Peyer's patch (tissue), 4 donors: ENCODE measurements around the gene HOXA11. TPM values are rescaled to one million over a fixed set of nuclear protein-coding genes. Genes with fewer than 3 reads are reported as not detected.

Experiments
- DNase-seq, 3 donors: peaks; one replicate each; pipeline ENCODE4 v3.0.0-alpha.2; 2017 to 2019
- H3K27ac ChIP-seq, 4 donors: fragments of 200-600 bp; sonication (generic); one replicate each; pipeline ENCODE4 v1.5.1; 2016 to 2019
- H3K27me3 ChIP-seq, 2 donors: fragments of 200-600 bp; sonication (generic); one replicate each; pipeline ENCODE4 v1.5.1; 2019
- H3K36me3 ChIP-seq, 3 donors: fragments of 200-600 bp; sonication (generic); one replicate each; pipeline ENCODE4 v1.5.1; 2016 to 2019
- H3K4me1 ChIP-seq, 4 donors: fragments of 200-600 bp; sonication (generic); one replicate each; pipeline ENCODE4 v1.5.1; 2016 to 2019
- H3K4me3 ChIP-seq, 4 donors: fragments of 200-600 bp; sonication (generic); 1 replicate in 3 of 4; 2 replicates in 1 of 4; pipeline ENCODE4 v1.5.1; 2016 to 2019; ENCODE audit warnings: mild to moderate bottlenecking in 1 of 4
- H3K9me3 ChIP-seq, 4 donors: fragments of 200-600 bp; sonication (generic); one replicate each; pipeline ENCODE4 v1.5.1; 2016 to 2019; ENCODE audit warnings: mild to moderate bottlenecking in 1 of 4
- CTCF ChIP-seq, 6 experiments: fragments of 450-650 bp in 4 of 6; fragments of 200-600 bp in 2 of 6; sonication (generic) in 1 of 6; IDR thresholded peaks; one replicate each; pipeline ENCODE4 v1.5.1; 2017 to 2019; ENCODE audit warnings: antibody characterized with exemption in 6 of 6, mild to moderate bottlenecking in 3 of 6, moderate library complexity in 1 of 6
- POLR2A ChIP-seq, 2 donors: fragments of 450-650 bp; IDR thresholded peaks; one replicate each; pipeline ENCODE4 v1.5.1; 2017; ENCODE audit warnings: antibody characterized with exemption in 2 of 2, mild to moderate bottlenecking in 2 of 2, moderate library complexity in 2 of 2
- total RNA-seq, 4 donors: library from RNA; depleted of rRNA; stranded (reverse); fragments of >200 nt; gene quantifications; one replicate each; pipeline ENCODE4 v1.1.0, GENCODE V29; 2016

Gene HOXA11
- total RNA-seq, 4 donors from 2014 or later = not detected

GRCh38 chr7:27143023-27143949 is 41.7 kb downstream of the HOXA11 start, which contains the start of gene HOXA5:
Gene HOXA5, minus strand, starts transcription at chr7:27143681. Its CDS starts 74 bp downstream, at chr7:27143607.
- Histone ChIP-seq H3K27me3 (no peaks in the 10 kb centered on the region), H3K9me3 (no peaks in the 10 kb centered on the region), H3K4me3 (peak within 1 kb of the TSS; percentile 40 to 75 (median 60)), H3K4me1 (peaks cover 0 to 36% (median 5%) of the 10 kb centered on the region in 4 donors), H3K36me3 (peaks cover 0 to 9% (median 0%) of the 10 kb centered on the region in 3 donors), H3K27ac (peak within 1 kb of the TSS; percentile 73 to 96 (median 84))
- peak; percentile 27 to 88 (median 84) for DNase-seq
- TF ChIP-seq CTCF (IDR thresholded peaks at IDR 0.05) (peak; percentile 11 to 91 (median 73)), POLR2A (IDR thresholded peaks at IDR 0.05) (peak; percentile 56 to 82)

GRCh38 chr7:27142580-27143022 is 42.4 kb downstream of the HOXA11 start:
- peak in 2 of 3 donors; percentile 12 to 66 for DNase-seq
- Histone ChIP-seq H3K36me3 (peaks cover 0 to 9% (median 0%) of the 10 kb centered on the region in 3 donors), H3K4me3 (peak overlapping the region; percentile 40 to 75 (median 60)), H3K4me1 (peaks cover 0 to 37% (median 1%) of the 10 kb centered on the region in 4 donors), H3K27ac (peak overlapping the region; percentile 73 to 96 (median 84)), H3K9me3 (no peaks in the 10 kb centered on the region), H3K27me3 (no peaks in the 10 kb centered on the region)
- TF ChIP-seq CTCF (IDR thresholded peaks at IDR 0.05) (no peak), POLR2A (IDR thresholded peaks at IDR 0.05) (no peak)

- no peaks in the 10 kb centered on the region for H3K9me3 ChIP-seq
- TF ChIP-seq POLR2A (IDR thresholded peaks at IDR 0.05) = no peak
- TF ChIP-seq CTCF (IDR thresholded peaks at IDR 0.05) = peak in 3 of 6 experiments; percentile 11 to 17 (median 15)
- H3K4me3 ChIP-seq = peak overlapping the region; percentile 40 to 75 (median 60)
- H3K27ac ChIP-seq = peak overlapping the region; percentile 73 to 96 (median 84)
- peaks cover 0 to 9% (median 0%) of the 10 kb centered on the region in 3 donors for H3K36me3 ChIP-seq
- peaks cover 0 to 40% (median 0%) of the 10 kb centered on the region in 4 donors for H3K4me1 ChIP-seq
- DNase-seq = peak; percentile 8 to 59 (median 54)
- H3K27me3 ChIP-seq = no peaks in the 10 kb centered on the region
Observed at GRCh38 chr7:27141923-27142579, 43.0 kb downstream of the HOXA11 start.

GRCh38 chr7:27141137-27141922 is 43.7 kb downstream of the HOXA11 start:
- Histone ChIP-seq H3K27ac (peak overlapping the region; percentile 73 to 96 (median 84)), H3K4me1 (peaks cover 0 to 38% (median 2%) of the 10 kb centered on the region in 4 donors), H3K4me3 (peak overlapping the region in 3 of 4 donors; percentile 50 to 75 (median 70)), H3K9me3 (no peaks in the 10 kb centered on the region), H3K27me3 (no peaks in the 10 kb centered on the region), H3K36me3 (peaks cover 0 to 9% (median 0%) of the 10 kb centered on the region in 3 donors)
- TF ChIP-seq CTCF (IDR thresholded peaks at IDR 0.05) (no peak), POLR2A (IDR thresholded peaks at IDR 0.05) (no peak)
- peak in 1 of 3 donors; percentile 11 for DNase-seq
